Measurements from ENCODE around the gene VPS35L.

Gene VPS35L

GRCh38 chr16:19589106-19589505, 33.6 kb downstream of the VPS35L start:
- no peak overlapping the region for H3K4me3 ChIP-seq (ENCODE audit: low read depth, low read length)
- DNase-seq (ENCODE audit: low read depth), result no peak
- TF ChIP-seq, protein P1, sequence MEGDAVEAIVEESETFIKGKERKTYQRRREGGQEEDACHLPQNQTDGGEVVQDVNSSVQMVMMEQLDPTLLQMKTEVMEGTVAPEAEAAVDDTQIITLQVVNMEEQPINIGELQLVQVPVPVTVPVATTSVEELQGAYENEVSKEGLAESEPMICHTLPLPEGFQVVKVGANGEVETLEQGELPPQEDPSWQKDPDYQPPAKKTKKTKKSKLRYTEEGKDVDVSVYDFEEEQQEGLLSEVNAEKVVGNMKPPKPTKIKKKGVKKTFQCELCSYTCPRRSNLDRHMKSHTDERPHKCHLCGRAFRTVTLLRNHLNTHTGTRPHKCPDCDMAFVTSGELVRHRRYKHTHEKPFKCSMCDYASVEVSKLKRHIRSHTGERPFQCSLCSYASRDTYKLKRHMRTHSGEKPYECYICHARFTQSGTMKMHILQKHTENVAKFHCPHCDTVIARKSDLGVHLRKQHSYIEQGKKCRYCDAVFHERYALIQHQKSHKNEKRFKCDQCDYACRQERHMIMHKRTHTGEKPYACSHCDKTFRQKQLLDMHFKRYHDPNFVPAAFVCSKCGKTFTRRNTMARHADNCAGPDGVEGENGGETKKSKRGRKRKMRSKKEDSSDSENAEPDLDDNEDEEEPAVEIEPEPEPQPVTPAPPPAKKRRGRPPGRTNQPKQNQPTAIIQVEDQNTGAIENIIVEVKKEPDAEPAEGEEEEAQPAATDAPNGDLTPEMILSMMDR (IDR thresholded peaks at IDR 0.05; ENCODE audit: insufficient read depth, low read depth, low read length, missing control alignments), result no peak

DNA sequence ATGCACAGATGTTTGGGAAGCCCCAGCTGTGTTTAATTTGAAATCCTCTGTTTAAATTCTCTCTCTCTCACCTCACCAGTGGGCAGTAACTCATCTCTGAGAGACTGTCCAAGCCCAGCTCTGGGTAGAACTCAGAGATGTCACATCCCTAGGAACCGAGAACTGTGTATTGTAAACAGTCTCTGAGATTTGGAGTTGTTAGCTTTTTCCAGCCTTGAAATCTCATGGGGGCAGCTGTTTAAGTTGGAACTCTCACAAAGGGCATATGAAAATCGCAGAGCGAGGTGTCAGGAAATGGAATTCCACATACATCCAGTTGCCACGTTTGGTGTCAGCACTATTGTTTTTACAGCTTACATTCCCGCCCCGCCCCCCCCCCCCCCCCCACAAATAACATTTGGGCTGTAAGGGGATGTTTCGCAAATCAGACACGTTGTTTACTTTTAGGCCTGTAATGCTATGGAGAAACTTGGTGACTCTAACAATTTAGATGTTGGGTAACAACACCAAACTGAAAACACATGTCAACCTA, 34.3 kb downstream of the VPS35L start:
- H3K4me3 ChIP-seq (ENCODE audit: low read depth, low read length), result no peak overlapping the region
- DNase-seq (ENCODE audit: low read depth), result no peak
- TF ChIP-seq, protein P1 (IDR thresholded peaks at IDR 0.05; ENCODE audit: insufficient read depth, low read depth, low read length, missing control alignments), result no peak

GRCh38 chr16:19595043-19595767, 39.7 kb downstream of the VPS35L start:
- TF ChIP-seq, protein P1 (IDR thresholded peaks at IDR 0.05; ENCODE audit: insufficient read depth, low read depth, low read length, missing control alignments), result no peak
- DNase-seq (ENCODE audit: low read depth), result no peak
- no peak overlapping the region for H3K4me3 ChIP-seq (ENCODE audit: low read depth, low read length)

DNA sequence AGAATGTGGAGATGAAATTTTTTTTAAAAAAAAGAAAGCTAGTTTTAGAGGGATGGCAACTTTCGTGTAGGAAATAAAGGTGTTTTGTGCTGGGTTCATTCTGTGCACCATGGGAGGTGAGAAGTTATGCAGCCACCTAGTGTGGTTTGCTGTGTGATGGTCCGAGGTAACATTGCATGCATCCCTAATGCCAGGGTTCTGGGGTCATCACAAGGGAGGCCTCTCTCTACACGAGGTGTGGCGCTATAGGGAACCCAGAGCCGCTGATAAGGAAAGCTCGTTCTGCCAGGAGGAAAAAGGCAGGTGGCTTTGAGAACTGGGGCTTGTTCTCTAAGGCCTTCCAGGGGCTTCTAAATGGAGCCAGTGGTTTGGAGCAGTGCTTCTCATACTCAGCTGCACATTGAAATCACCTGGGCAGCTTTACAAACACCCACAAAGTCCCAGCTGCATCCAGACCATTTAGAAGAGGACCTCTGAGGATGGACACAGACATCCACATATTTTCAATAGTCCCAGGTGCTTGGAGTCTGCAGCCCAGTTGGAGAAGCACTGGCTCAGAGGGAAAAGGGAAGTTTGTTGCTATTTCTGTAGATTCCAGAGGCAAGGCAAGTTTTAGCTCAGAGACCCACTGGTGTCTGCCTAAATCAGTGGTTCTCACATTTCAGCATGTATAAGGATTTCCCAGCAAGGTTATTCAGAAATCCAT, 43.5 kb downstream of the VPS35L start:
- TF ChIP-seq, protein P1 (IDR thresholded peaks at IDR 0.05; ENCODE audit: insufficient read depth, low read depth, low read length, missing control alignments), result no peak
- no peak overlapping the region for H3K4me3 ChIP-seq (ENCODE audit: low read depth, low read length)
- no peak for DNase-seq (ENCODE audit: low read depth)

- DNase-seq (ENCODE audit: low read depth), result no peak
- TF ChIP-seq, protein P1 (IDR thresholded peaks at IDR 0.05; ENCODE audit: insufficient read depth, low read depth, low read length, missing control alignments), result no peak
- no peak overlapping the region for H3K4me3 ChIP-seq (ENCODE audit: low read depth, low read length)
These were observed 44.6 kb downstream of the VPS35L start for GRCh38 chr16:19599968-19600716.

GRCh38 chr16:19601083-19601976, 45.8 kb downstream of the VPS35L start:
- DNase-seq (ENCODE audit: low read depth), result peak; percentile 45
- TF ChIP-seq, protein P1 (IDR thresholded peaks at IDR 0.05; ENCODE audit: insufficient read depth, low read depth, low read length, missing control alignments), result peak; percentile 33
- H3K4me3 ChIP-seq (ENCODE audit: low read depth, low read length), result no peak overlapping the region

All from GM12865 (cell line).